T-helper 1 cell treated with Interleukin-12 subunit alpha and Interleukin-12 subunit beta and Interleukin-4 antibody, amounts not matched to agents 30 ng/mL and 1 ng/mL, for 36 hours (primary cell): Measurements from ENCODE around the gene SETD7. TPM values are rescaled to one million over a fixed set of nuclear protein-coding genes. Genes with fewer than 3 reads are reported as not detected.

Source experiments
- total RNA-seq: library from RNA; stranded (reverse); gene quantifications from 2 replicates; pipeline ENCODE4 v1.2.3, GENCODE V29; 2022

SETD7 gene
- total RNA-seq, 1 donor from 2014 or later: 9.9 TPM

Other genes starting within 250 kb of the SETD7 start
- gene RAB33B, start 102.1 kb downstream of the SETD7 start, total RNA-seq: 5.4 and 6.2 TPM in 2 replicates
- 28.1 and 28.8 TPM in 2 replicates for gene MGST2, start 109.6 kb upstream of the SETD7 start, total RNA-seq